Natural killer cell (primary cell): ENCODE data around the gene NRCAM. TPM values are rescaled to one million over a fixed set of nuclear protein-coding genes. Genes with fewer than 3 reads are reported as not detected.

Source experiments
- ATAC-seq, 3 donors: fragments of 150-1000 bp in 2 of 3; fragments of 200-7000 bp in 1 of 3; cut with Tn5 transposase; 1 replicate in 1 of 3; 2 replicates in 2 of 3; pipeline ENCODE4 v1.10.0; 2021; ENCODE audit warnings: mild to moderate bottlenecking in 2 of 3, moderate library complexity in 2 of 3
- DNase-seq, 2 donors: peaks; one replicate each; pipeline versions ENCODE4 v3.0.0 to v3.0.0-alpha.2; 2013 to 2021; ENCODE audit warnings: mixed read lengths in 1 of 2
- H3K27ac ChIP-seq: one replicate; pipeline ENCODE4 v1.5.1; 2013; ENCODE audit warnings: mild to moderate bottlenecking, low read length
- H3K27me3 ChIP-seq: one replicate; pipeline ENCODE4 v1.6.1; 2013; ENCODE audit warnings: low read length; ENCODE audit not compliant: control insufficient read depth, insufficient read depth
- H3K36me3 ChIP-seq: one replicate; pipeline ENCODE4 v1.6.1; 2013; ENCODE audit warnings: low read length; ENCODE audit not compliant: control insufficient read depth, insufficient read depth
- H3K4me1 ChIP-seq: one replicate; pipeline ENCODE4 v1.6.1; 2013; ENCODE audit warnings: low read length; ENCODE audit not compliant: control insufficient read depth, insufficient read depth
- H3K4me3 ChIP-seq: one replicate; pipeline ENCODE4 v1.5.1; 2013; ENCODE audit warnings: low read length
- H3K9me3 ChIP-seq: one replicate; pipeline ENCODE4 v1.6.1; 2013; ENCODE audit warnings: low read length; ENCODE audit not compliant: control insufficient read depth, insufficient read depth
- H3K27ac Mint-ChIP-seq, 2 donors: one replicate each; pipeline ENCODE4 v1.8.0; 2022; ENCODE audit warnings: mild to moderate bottlenecking in 2 of 2, mixed read lengths in 2 of 2, moderate library complexity in 1 of 2
- H3K27me3 Mint-ChIP-seq, 2 donors: one replicate each; pipeline ENCODE4 v1.8.0; 2022; ENCODE audit warnings: low read depth in 2 of 2, mixed read lengths in 2 of 2
- H3K36me3 Mint-ChIP-seq: one replicate; pipeline ENCODE4 v1.8.0; 2022; ENCODE audit warnings: mixed read lengths
- H3K4me1 Mint-ChIP-seq, 2 donors: one replicate each; pipeline ENCODE4 v1.8.0; 2022; ENCODE audit warnings: mixed read lengths in 2 of 2
- H3K4me3 Mint-ChIP-seq: one replicate; pipeline ENCODE4 v1.8.0; 2022; ENCODE audit warnings: mild to moderate bottlenecking, moderate library complexity, mixed read lengths
- H3K9me3 Mint-ChIP-seq, 2 donors: one replicate each; pipeline ENCODE4 v1.8.0; 2022; ENCODE audit warnings: mixed read lengths in 2 of 2
- WGBS: methylation state at CpG from one replicate; pipeline ENCODE4 v1.1.7; 2013; ENCODE audit warnings: missing lambda C conversion rate; ENCODE audit not compliant: insufficient coverage; 5-methylcytosine and 5-hydroxymethylcytosine counted together
- intact Hi-C: fragments of 100-400 bp; cut with micrococcal nuclease; formaldehyde crosslinking; loops from one replicate; pipeline ENCODE4 v1.14.2; 2022
- total RNA-seq, 4 donors: library from RNA; stranded (reverse); fragments of 120-200 nt in 1 of 4; gene quantifications; one replicate each; pipeline versions ENCODE4 v1.2.3 to v1.2.4, GENCODE V29; 2013 to 2022
- TF ChIP-seq, protein P1 (sequence below): fragments of 200-600 bp; IDR thresholded peaks from one replicate; pipeline ENCODE4 v1.8.0; 2022; ENCODE audit warnings: antibody characterized with exemption

NRCAM gene
- total RNA-seq, 3 donors from 2014 or later (not counting 1 experiment from before 2014, with no cell fraction given): 0.27 to 0.95 (median 0.52) TPM

DNA sequence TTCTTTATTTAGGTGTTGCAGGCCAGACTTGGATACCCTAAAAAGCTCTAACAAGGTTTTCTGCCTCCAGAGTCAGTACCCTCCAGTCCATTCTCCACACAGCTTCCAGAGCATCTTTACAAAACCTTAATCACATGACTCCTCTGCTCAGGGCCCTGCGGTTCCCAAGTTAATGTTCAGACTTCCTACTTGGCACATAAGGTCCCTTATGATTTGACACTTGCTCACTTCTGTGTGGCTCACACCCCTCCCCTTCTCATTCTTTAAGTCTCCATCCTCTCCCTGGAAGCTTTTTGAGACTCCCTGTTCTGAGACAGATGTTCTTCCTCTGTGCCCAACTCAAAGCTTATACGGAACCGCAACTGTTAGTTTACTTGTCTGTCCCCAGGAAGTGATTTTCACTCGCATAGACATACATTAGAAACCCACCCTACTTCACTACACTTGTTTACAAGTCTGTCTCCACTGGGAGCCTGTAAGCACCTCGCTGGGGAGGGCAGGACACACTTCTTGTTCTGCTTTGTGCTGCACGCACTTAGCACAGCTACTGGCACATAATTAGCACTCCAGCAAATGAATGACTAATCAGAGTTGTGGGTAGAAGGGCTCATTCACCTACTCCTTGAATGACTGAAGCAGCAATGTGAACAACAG, 171.8 kb downstream of the NRCAM start:
- Histone ChIP-seq H3K4me1 (no peaks in the 10 kb centered on the region), H3K9me3 (no peaks in the 10 kb centered on the region), H3K4me3 (no peak overlapping the region), H3K36me3 (no peaks in the 10 kb centered on the region), H3K27me3 (no peaks in the 10 kb centered on the region), H3K27ac (no peak overlapping the region)
- intact Hi-C loops: no loop called here
- ATAC-seq (no peak), DNase-seq (no peak)
- Mint-ChIP-seq H3K4me3 (no peak overlapping the region), H3K4me1 (no peaks in the 10 kb centered on the region), H3K27ac (no peak overlapping the region), H3K36me3 (no peaks in the 10 kb centered on the region), H3K27me3 (peaks cover 2 to 15% of the 10 kb centered on the region in 2 donors), H3K9me3 (peaks cover 5 to 6% of the 10 kb centered on the region in 2 donors)
- TF ChIP-seq, protein P1, sequence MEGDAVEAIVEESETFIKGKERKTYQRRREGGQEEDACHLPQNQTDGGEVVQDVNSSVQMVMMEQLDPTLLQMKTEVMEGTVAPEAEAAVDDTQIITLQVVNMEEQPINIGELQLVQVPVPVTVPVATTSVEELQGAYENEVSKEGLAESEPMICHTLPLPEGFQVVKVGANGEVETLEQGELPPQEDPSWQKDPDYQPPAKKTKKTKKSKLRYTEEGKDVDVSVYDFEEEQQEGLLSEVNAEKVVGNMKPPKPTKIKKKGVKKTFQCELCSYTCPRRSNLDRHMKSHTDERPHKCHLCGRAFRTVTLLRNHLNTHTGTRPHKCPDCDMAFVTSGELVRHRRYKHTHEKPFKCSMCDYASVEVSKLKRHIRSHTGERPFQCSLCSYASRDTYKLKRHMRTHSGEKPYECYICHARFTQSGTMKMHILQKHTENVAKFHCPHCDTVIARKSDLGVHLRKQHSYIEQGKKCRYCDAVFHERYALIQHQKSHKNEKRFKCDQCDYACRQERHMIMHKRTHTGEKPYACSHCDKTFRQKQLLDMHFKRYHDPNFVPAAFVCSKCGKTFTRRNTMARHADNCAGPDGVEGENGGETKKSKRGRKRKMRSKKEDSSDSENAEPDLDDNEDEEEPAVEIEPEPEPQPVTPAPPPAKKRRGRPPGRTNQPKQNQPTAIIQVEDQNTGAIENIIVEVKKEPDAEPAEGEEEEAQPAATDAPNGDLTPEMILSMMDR: no peak
- 25% methylated on average over 6 of the region's 6 CpGs for WGBS

DNA sequence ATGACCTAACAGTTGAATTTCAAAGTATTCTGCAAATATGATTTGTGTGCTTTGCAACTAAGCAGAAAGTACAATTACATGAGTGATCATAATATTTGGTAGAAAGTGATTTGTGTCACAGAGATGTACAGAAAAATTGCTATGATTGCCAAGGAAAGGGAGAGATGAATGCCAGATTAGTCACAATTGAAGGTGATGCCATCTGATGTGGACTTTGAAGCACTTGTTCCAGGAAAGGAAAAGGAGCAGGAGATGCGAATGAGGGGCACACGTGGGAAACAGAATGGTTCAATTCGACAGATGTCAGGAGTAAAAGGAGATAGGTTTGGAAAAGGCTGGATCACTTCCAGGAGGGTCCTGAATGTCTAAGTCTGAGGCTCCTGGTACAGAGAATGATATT, 173.0 kb downstream of the NRCAM start:
- Histone ChIP-seq H3K27me3 (no peaks in the 10 kb centered on the region), H3K27ac (no peak overlapping the region), H3K4me3 (no peak overlapping the region), H3K36me3 (no peaks in the 10 kb centered on the region), H3K9me3 (no peaks in the 10 kb centered on the region), H3K4me1 (no peaks in the 10 kb centered on the region)
- Mint-ChIP-seq H3K9me3 (peaks cover 5 to 6% of the 10 kb centered on the region in 2 donors), H3K27me3 (peaks cover 2 to 15% of the 10 kb centered on the region in 2 donors), H3K27ac (no peak overlapping the region), H3K4me3 (no peak overlapping the region), H3K4me1 (no peaks in the 10 kb centered on the region), H3K36me3 (no peaks in the 10 kb centered on the region)
- no peak for DNase-seq
- TF ChIP-seq, protein P1: no peak
- ATAC-seq: no peak
- intact Hi-C loops: no loop called here
- WGBS: 90% methylated on average over 3 of the region's 3 CpGs

DNA sequence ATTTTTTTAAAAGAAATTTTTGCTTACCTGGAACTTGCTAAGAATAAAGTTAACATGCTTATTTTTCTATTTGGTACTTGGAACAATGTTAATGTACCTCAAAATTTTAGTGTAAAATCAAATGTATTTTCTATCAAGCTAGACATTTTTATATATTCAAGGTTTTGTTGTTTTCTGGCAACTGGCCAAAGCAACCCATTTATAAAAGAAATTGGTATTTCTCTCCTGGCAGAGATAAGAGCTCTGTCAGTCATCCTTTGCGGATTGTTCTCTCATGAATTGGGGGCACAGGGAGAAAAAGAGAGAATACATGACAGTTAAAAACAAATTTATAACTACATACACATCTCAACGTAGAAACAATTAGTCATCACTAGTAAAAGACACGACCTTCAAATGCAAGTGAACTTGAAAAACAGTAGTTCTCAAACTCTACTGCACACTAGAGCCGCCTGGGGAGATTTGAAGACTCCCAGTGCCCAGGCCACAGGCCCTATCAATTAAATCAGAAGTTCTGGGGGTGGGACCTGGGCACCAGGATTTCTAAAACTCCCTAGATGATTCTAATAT, 173.7 kb downstream of the NRCAM start:
- Mint-ChIP-seq H3K4me3 (no peak overlapping the region), H3K4me1 (no peaks in the 10 kb centered on the region), H3K36me3 (no peaks in the 10 kb centered on the region), H3K27ac (no peak overlapping the region), H3K27me3 (peaks cover 2 to 15% of the 10 kb centered on the region in 2 donors), H3K9me3 (peaks cover 5 to 6% of the 10 kb centered on the region in 2 donors)
- intact Hi-C loops: no loop called here
- Histone ChIP-seq H3K27me3 (no peaks in the 10 kb centered on the region), H3K27ac (no peak overlapping the region), H3K9me3 (no peaks in the 10 kb centered on the region), H3K4me1 (no peaks in the 10 kb centered on the region), H3K4me3 (no peak overlapping the region), H3K36me3 (no peaks in the 10 kb centered on the region)
- ATAC-seq: no peak
- TF ChIP-seq, protein P1: no peak
- 87% methylated on average over 3 of the region's 4 CpGs for WGBS
- DNase-seq: no peak
